Measurements from ENCODE around the gene MAP3K5.
"Not testable (repeated sequence)": the region's sequence is repeated elsewhere in the genome, so short reads cannot be mapped to it uniquely, and the experiment has no call there.

Gene MAP3K5

DNA sequence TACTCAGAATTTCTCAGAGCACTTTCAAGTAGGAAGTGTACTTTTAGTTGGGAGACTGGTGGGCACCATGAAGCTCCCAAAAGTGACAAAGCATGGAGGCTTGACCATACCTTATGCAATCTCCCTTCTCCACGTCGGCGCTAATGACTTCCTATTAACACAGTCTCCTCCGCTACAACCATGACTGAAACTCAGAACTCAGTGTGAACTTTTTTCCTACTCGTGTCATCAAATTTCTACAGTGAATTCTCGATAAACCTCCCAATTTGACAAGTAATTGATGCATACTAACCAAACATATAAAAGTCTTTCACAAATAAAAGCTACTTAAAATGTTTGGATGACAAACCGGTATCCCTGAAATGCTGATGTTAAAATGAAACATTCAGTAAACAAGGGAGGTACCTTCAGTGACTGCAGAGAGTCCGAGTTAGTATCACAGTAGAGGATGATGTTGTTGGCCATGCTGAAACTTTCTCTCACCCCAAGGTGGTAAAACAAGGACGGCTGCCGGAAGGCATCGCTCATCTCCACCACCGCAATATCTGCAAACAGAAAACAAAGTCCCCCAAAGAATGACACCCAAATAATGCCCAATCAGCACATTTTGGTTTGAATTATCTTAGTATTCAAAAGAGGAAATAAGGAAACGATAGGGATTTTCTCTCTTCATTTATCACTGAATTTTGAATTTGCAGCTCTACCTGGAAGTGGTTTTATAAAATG lies 72.1 kb downstream of the MAP3K5 start:
- DNase-seq: no peak

GRCh38 chr6:136719280-136720044 lies 72.8 kb downstream of the MAP3K5 start:
- no peak for DNase-seq

GRCh38 chr6:136718476-136718875 lies 73.8 kb downstream of the MAP3K5 start:
- no peak for DNase-seq

DNA sequence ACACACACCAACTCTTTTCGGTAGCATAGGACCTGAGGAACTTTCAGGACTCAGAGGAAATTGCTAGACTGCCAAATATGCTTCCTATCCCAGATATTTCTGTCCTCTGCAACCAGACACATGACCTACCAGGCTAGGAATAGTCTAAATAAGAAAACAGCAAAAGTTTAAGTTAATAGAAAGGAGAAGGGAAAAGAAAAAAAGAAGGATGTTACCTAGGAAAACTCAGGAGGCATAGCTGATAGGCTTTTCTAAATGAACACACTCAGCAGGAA lies 74.6 kb downstream of the MAP3K5 start:
- DNase-seq: no peak

DNA sequence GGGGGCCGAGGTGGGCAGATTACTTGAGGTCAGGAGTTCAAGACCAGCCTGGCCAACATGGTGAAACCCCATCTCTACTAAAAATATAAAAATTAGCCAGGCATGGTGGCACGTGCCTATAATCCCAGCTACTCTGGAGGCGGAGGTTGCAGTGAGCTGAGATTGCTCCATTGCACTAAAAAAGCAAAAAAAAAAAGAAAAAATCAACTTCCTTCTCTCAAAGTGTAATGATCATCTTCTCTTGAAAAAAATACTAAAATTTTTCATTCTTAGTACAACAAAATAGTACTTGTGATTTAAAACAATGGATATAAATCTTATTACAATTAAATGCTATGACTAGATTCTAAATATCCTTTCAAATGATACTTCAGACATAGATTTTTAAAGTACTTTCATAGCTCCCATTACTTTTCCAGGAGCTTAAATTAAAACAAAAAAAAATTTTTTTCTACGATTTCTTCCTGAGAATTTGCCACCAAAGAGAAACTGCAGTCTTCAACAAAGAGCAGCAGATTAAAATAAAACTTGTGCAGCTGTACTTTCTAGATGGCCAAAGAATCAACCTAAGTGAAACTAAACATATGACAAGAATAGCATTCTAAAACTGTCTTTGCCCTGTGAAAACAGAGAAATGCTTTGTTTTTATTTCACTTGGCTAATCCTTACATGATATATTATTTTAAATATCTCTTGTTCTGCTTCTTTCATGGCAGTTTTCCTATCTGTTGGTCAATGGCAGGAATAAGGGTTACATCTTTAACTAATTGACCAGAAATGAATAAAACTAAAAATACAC lies 75.2 kb downstream of the MAP3K5 start:
- no peak for DNase-seq

- not testable (repeated sequence) for DNase-seq
These were observed 79.6 kb downstream of the MAP3K5 start for GRCh38 chr6:136712642-136713041.

- no peak for DNase-seq
These were observed 80.6 kb downstream of the MAP3K5 start for GRCh38 chr6:136711644-136712043.

DNA sequence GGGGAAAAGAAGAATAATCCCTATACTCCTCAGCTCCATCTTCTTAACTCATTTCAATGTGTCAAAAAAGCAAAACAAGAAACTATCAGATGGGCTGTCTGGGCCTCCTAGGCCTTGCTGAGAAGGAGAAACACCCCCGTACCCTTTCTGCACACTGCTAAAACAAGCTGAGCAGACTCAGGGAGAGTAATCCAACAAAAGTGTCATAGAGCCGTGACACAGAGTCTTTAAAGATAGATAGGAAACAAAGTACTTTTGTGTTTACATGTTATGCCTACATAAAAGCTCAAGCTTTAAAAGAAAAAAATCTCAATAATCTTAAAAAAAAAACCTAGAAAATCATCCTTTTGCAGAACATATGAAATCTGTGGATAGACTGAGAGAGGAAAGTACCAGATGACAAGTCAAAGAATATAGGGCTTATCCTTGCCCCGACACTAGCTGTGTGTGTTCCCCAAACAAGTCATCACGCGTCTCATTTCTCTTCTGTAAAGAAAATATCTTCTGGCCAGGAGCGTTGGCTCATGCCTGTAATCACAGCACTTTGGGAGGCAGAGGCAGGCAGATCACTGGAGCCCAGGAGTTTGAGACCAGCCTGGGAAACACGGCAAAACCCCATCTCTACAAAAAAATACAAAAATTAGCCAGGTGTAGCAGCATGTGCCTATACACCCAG lies 81.3 kb downstream of the MAP3K5 start:
- no peak for DNase-seq

DNA sequence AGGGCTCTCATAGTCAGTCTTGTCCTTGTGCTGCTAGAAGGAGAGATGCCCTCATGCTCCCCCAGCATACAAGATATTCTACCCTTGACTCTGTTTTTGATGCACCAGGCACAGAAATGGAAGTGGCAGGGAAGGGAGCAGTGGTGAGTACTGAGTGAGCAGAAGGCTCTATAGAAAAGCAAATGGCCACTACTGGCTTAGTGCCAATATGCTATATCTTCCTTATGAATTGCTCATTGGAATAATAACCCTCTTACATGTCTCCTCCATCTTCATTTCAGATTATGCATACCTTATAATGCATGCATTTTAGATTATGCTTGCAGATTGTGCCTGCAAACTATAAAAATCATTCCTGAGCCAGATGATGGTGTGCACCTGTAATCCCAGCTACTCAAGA lies 82.8 kb downstream of the MAP3K5 start:
- DNase-seq: no peak

GRCh38 chr6:136706430-136706829 lies 85.8 kb downstream of the MAP3K5 start:
- DNase-seq: no peak

DNA sequence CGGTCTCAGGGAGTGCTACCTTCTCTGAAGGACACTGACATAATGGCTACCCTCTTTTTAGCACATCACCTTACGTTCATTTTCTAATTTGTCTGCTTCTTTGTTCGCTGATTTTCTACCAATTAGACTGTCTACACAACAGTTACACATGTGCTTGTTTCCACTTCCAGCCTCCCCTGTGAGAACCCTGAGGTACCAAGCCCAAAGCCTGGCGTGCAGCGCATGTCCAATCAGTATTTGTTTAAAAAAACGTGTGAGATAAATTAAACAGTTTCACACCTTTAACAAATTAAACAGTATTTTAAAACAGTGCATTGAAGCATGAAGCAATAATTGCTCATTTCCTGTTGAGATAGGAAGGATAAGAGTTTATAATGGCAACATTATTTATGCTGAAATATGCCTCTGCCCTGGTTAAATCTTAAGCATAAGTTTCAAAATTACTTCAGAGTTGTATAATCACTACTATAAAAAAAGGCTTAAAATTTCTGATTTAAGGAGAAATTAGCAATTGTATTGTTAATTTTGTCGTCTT lies 88.9 kb downstream of the MAP3K5 start:
- DNase-seq: no peak

DNA sequence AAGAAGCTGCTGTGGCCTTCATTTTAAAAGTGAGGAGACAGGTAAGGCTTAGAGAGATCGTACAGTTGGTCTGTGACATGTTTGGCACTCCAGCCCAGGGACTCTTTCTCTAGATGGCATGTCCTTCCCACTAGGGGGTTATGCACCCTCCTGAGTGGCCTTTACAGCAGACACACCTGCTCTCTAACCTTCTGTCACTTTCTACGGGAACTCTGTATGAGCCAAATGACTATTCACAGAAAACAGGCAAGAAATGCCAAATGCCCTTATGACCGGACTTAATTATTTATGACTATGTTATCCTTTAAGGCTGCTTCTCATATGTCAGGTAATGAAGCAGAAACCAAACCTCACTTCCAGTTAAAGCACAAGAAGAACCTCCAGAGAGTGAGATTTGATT lies 91.2 kb downstream of the MAP3K5 start:
- no peak for DNase-seq

DNA sequence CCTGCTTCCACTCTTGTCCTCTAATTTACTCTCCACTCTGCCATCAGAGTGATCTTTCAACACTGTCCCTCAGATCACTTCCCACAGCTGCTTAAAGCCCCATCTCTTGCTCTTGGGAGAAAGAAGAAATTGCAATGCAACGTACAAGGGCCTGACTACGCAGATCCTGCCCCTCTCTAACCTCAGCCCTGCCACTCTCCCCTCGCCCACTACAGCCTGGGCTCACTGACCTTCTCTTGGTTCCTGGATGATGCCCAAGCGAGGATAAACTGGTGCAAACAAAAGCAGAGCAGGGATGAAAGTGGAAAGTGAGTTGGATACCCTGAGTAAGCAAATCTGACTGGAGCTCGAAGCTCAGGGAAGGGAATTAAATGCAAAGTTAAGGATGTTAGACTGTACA lies 92.9 kb downstream of the MAP3K5 start:
- no peak for DNase-seq

DNA sequence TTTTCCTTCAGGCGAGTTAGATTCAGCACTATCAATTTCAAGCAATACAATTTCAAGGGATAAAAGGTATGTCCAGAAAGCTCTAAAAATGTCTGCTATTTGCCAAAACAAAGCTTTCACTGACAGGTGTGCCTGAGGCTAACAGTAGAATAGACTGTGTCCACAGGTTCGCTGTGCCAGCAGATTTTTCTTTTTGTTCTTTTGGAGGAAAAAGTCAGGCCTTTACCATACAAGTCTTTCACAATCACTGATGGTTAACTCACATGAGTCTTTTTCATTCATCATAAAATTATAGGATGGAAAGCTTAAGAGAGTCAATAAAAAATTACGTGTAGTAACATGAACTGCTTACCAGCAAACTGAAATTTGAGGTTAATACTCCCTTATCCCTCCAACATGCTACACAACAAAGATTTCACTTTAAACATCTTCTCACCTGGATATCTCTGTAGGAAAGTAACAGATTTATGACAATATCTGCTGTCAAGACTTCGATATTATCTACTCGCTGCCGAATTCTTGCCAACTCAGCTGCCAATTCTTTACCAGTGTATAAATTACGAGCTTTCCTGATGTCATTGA lies 95.4 kb downstream of the MAP3K5 start:
- no peak for DNase-seq

DNA sequence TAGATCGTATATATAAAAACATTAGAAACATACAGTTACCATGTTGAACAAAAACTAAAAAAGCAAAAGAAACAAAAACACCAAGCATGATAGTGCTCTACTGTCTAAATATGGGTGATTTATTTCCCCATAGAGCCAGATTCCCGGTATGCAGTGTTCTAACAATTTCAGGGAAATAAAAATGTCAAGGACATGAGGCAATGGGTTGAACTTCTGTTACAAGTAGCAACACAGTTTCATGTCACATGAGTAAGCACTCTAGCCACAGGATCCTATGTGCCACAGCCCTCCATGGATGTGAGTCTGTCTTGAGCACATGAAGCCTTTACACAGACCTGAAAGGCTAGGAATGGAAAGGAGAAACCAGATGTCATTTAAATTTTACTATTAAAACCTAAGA lies 96.0 kb downstream of the MAP3K5 start:
- DNase-seq: no peak

GRCh38 chr6:136695412-136695811 lies 96.9 kb downstream of the MAP3K5 start:
- no peak for DNase-seq

DNA sequence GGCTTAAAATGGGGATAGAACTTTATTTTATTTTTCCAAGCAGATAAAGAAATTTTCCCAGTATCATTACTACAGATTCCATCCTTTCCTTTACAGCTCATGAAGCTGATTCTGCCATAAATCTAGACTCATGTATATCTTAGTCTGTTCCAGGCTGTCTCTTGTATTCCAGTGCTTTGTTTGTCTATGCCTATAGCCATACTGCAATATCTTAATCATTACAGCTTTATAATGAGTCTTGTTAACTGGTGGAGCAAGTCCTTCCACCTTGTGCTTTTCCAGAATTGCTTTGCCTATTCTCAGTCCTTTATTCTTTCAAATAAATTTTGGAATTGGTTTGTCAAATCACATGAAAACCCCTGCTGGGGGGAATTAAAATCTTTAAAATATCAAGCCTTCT lies 99.2 kb downstream of the MAP3K5 start:
- no peak for DNase-seq

DNA sequence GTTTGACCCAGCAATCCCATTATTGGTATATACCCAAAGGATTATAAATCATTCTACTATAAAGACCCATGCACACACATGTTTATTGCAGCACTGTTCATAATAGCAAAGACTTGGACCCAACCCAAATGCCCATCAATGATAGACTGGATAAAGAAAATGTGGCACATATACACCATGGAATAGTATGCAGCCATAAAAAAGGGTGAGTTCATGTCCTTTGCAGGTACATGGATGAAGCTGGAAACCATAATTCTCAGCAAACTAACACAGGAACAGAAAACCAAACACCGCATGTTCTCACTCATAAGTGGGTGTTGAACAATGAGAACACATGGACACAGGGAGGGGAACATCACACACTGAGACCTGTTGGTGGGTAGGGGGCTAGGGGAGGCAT lies 104.4 kb downstream of the MAP3K5 start:
- DNase-seq: not testable (repeated sequence)

DNA sequence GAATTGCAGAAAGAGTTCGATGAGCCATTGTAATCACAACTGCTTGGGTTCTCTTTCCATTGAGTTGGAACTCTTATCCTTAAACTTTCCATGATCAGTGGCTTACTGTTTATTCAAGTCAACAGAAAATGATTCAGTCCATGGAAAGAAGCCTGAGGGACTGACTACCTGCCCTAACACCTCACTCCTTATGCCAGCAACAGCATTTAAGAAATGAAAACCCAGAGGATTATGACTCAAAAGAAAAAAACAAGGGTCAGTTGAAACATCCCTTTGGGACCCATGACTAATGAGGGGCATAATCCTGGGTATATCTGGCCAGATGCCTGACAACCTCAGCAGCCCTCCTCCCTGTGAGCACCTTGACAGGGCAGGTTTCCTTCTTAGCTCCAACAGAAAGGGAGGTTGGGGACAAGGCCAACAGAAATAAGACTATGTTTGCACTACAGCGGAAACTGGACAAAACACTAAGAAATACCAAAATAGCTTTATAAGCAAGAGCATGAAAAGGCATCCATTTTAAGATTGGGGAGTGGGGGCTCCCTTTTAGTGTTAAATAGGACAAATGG lies 106.7 kb downstream of the MAP3K5 start:
- DNase-seq: no peak

DNA sequence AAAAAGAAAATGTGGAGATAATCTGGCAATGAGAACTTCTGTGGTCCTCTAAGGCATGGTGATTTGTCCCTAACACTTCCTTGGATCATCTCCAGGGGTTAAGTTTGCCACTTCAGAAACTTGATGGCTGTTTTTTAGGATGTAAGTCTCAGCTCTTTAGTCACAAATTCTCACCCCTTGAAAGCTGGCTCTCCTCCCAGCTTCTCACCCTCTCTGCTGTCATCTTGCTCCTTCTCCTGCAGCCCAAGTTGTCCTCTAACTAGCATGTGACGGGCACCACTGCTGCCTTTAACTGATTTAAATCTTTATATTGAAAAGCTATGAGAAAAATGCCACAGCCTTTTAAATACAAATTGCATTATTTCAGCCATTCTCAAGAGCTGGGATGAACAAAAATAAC lies 107.8 kb downstream of the MAP3K5 start:
- no peak for DNase-seq

DNA sequence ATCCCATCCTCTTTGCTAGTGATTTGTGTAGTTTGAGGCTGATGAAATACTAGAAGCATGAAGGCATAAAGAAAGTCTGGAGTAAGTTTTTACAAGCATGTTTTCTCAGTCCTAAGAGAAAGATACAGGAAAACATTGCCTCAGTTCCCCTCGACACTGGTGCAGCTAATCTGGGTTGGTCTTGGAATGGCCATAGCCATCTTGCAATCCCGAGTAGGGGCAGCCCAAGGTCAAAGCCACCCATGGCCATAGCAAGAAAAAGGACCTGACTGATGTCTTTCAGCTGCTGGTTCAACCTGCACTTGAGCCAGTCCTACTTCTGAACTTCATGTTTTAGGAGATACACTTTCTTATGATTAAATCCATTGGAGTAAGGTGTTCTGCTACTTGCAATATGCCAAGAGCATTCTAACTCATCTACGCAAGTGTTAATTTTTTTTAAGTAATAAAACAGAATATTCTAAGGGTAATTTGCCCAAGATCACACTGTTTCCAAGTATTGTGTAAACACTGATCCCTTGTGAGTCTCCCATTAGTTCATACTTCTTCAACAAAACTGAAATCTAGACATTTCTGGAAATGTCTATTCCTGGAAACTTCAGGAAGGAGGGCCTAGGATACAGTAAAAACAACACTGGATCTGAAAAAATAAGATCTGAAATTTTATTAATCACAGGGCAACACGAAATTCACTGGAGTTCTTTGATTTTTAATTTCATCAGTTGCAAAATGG lies 108.9 kb downstream of the MAP3K5 start:
- no peak for DNase-seq

- DNase-seq: no peak
These were observed 110.0 kb downstream of the MAP3K5 start for GRCh38 chr6:136682292-136682691.
